NCI-H748 treated with DMSO at 0.1 percent for 48 hours (cell line): ENCODE results near the gene PYGM.

Experiments
- DNase-seq: peaks from one replicate; lab custom pipeline; 2025; lab: John Stamatoyannopoulos, UW

Gene PYGM

DNA sequence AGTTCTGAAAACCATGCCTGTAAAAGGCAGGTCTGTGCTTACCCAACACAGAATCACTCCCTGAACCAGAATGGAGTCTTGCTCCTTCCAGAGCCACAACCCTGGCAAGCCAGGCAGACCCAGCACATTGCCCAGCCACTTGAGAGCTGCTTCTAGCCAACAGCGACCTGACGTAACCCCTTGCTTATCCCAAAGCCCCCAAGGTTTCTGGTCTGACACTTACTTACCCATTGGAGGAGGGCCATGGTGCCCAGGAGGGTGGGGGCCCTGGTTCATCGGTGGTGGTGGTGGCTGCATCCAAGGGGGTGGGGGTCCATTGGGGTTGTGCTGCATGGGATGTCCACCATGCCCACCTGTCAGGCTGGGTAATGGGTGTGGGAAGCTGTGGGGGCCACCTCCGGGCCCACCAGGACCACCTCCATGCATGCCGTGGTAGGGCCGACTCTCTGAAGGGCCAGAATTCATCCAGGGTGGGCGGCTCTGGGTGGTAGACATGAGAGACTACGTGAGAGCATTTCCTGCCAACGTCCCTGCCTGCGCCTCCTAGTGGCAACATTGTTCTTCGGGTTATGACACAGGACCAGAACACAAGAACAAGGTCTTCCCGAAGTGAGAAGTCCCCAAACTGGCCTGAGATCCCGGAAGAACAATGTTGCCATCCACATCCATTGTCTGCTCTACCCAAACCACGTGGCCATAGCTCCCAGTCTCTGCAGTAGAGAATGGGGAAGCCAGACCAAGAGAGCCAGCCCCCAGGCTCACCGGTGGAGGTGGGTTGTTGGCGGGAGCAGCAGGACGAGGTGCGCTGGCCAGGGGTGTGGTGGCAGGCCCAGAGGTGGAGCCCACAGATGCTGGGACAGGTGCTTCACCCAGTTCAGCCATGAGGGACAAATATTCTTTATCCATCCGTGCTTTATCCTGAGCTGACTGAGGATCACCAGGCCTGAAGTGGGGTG, 7.8 kb upstream of the PYGM start:
- DNase-seq: no peak

DNA sequence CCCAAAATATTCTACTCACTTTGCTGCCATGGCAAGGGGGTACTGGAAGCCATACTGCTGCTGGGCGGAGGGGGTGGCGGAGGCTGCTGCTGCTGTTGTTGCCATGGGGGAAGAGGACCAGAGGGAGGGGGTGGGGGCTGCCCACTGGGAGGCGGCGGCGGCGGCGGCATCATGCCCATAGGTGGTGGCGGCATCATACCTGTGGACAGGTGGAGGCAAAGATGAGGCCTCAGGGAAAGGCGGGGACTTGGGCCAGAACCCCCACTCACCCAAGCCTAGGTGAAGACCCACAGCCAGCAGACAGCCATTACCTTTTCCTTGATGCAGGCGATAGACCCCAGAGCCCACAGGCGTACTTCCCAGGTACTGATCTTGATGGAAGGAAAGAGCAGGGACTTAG, 7.1 kb upstream of the PYGM start:
- DNase-seq: no peak

DNA sequence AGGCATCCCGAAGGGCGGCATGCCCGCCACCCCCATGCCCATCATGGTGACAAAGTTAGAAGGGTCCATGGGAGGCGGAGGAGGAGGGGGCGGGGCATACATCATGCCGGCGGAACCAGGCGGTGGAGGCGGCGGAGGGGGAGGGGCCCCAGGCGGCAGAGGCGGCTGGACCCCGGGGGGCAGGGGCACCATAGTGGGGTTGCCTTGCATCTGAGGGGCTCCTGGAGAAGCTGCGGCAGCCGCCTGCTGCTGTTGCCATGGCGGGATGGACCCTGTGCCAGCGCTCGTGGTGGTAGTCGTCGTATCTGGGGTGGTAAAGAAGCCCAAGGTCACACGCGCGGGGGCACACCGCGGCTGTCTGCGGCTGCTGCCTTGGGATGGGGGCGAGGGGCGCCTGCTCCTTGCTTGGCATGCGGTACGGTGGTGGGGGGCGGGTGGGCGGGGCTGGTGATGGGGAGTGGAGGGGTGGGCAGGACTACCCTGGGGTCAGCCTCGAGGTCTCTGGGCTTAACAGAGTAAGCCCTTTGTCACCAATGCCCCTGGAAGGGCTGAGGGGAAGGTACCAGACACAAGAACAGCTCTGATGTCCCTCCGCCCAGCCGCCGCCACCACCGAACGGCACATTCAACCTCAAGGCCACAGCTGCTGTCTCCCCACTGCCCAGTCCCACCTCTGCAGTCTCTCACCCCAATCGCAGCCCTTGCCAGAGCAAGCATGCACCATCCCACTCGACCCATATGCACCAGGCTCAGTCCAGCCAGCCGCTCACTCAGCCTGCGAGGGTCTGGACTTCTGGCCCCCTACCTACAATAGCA, 6.3 kb upstream of the PYGM start:
- no peak for DNase-seq

DNA sequence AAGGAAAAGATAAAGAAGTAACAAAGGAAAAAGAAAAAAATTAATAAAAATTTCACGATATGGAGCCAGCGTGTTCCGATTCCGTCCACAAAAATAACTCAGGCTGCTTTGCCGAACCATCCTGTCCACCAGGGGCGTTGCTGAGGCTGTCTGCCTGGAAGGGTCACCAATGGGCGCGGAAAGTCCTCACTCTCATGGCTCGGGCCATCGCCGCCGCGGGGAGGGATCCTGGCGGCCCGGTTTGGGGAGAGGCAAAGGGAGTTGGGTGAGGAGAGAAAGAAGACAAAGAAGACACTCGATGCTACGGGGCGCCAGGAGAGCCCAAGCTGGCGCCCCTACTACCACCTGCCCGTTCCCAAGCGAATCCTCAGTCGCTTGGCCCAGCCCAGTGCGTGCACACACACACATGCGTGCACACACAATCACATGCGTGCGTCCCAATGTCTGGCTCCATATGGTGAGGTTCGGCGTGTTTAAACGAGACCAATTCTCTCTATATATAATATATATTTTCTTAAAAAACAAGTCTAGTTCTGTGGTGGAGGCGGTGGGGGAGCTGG, 5.6 kb upstream of the PYGM start:
- DNase-seq: no peak

DNA sequence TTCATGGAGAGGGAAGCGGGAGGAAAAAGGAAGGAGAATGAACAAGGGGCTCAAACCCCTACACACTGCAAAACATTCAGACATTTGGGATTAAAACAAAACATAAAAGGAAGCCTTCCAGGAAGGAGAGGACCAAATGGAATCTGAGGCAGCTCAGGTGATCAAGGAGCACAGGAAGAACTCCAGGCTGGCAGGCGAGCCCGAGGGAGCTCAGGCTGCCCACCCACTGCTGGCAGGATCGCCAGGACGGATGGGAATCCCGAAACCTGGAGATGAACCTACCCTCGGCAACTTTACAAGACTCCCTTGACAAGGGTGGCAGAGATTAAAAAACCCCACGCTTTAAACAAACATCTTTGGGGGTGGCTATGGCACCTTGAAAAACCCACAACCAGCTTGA, 5.0 kb upstream of the PYGM start:
- no peak for DNase-seq

DNA sequence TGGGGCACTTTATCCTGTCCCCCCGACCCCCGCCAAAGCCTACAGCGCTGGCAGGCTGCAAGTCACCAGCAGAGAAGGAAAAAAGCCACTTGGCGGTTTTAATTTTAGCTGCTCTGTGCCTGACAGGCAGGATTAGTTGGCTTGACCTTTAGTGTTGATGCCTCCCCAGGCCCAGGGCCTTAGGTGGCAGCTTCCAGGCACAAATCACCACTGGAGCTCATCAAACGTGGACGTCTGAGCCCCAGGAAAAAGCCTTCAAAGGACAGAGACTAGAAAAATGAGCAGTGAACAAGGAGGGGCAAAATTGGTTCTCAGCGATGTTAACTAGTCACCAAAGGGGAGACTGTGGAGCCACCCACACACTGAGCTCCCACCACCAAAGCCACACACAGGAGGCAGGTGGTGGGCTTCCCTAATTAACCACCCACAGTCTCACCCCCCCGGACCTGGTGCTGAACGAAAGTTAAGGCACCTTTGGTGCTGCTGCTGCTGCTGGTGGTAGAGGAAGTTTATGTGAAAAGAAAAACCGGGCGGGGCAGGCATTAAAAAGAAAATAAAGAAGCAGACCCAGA, 4.4 kb upstream of the PYGM start:
- DNase-seq: no peak

DNA sequence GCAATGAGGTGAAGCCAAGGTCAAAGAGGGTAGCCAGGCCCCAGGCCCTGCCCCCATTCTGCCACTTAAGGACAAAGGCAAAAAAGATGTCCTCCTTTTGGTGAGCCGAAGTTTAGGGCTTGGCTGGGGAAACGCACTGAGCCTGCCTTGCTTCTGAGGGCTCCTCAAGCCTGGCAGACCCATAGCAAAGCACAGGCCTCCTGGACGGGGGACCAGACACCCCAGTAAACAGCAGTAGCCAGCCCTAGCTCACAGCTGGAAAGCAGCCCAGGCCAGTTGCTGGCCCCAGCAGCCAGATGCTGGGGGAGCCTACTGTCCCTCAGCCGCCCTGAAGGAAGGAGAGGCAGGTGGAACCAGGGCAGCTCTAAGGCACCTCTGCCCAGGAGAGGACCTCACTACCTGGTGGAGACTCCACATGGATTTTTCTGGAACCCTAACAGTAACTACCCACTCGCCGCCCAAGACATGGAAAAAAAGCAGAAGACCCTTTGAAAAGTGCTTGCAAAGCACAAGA, 3.8 kb upstream of the PYGM start:
- DNase-seq: no peak

DNA sequence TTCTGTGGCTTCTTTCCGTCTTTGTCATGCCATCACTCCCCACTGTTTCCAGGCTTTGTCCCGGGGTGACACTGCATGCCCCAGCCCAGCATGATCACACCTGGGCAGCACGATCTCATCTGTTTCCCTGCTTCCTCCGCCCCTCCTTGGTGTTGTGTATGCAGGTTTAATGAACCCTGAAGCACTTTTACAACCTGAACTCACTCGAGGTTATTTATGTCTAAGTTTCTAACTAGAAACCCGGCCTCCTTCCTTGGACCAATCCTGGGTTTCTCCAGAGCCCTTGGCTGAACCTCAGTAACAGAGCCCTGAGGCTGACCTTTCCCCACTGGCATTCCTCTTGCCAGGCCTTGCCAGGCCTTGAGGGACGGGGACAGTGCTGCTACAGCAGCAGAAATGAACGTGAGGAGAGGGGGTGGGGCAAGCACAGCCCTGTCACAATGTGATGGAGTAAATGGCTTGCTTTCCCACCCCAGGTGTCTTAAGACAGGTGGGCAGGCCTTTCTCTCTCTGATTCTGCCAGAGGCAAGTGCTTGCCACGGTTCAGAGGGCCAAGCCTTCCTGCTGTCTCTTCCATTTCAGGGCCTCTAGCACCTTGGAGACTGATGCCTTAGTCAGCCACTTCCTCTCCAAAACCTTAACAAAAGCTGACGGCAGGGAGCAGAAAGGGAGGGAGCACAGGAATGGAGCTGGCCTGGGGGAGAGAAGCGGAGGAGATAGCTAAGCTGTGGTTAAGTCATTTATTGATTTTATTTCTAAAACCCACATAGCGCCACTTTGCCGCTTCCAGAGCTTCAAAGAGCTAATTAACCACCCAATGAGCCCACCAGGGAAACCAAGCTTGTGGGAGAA, 3.1 kb upstream of the PYGM start:
- DNase-seq: no peak

DNA sequence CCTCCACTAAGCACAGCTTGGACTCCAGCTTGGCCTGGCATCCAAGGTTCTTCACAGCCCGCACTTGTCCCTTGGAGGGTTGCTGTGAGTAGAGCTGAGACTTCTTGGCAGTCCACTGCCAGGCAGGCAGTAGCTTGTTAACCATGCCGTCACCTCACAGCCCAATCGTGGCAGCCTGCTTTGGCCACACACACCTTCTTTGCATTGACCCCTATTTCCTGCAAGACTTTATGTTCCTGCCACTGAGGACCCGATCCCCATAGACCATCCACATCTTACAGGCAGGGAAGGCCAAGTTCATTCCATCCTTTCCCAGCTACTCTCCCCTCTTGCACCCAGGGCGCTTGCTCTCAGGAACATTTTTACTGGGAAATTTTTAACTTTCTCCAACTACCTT, 2.5 kb upstream of the PYGM start:
- no peak for DNase-seq

DNA sequence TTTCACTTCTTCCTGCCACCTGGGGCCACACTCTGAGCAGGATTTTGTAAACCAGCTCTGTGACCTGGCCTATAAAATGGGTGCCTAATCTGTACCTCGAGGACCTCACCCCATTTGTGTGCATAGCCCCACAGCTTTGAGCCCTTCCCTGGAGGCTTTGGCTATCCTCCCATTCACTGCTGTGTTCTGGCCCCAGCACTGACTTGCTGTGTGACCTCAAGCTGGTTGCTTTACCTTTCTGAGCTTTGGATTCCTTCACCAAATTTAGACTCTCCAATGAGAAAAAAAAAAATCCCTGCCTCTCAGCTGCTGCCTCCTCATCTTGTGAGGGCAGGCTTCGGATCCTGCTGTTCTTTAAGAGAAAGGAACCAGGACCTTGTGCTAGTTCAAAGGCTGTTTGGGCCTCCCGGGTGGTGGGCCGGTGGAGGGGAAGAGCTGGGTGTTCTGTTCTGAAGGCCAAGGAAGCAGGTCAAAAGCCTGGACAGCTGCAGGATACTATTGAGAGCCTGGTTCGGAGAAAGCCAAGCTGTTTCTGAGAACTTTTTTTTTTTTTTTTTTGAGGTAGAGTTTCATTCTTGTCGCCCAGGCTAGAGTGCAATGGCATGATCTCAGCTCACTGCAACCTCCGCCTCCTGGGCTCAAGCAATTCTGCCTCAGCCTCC, 1.1 kb upstream of the PYGM start:
- no peak for DNase-seq

DNA sequence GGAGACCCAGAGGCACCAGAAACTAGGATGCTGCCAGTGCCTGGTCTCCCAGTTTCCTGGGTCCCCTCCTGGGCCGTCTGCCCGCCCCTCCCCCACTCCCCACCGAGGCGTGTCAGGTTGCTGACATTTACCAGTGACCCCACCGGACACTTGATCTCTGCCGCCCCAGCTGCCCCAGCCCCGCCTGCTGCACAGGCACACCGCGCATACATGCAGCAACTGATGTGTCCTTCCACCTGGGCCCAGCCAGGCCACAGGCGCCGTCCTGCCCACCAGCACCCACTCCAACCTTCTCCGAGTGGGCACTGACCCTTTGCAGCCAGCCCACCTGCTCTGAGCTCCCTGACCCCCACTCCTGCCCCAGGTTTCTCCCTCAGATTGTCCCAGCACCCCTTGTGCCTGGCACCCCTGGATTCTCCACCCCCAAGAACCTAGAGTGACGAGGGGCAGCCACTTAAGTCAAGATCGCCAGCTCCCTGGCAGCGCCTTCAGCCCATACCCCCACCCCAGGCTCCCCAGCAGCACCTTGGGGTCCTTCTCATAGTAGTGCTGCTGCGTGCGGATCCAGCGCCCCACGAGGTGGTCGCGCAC, 548 bp downstream of the PYGM start:
- DNase-seq: no peak

DNA sequence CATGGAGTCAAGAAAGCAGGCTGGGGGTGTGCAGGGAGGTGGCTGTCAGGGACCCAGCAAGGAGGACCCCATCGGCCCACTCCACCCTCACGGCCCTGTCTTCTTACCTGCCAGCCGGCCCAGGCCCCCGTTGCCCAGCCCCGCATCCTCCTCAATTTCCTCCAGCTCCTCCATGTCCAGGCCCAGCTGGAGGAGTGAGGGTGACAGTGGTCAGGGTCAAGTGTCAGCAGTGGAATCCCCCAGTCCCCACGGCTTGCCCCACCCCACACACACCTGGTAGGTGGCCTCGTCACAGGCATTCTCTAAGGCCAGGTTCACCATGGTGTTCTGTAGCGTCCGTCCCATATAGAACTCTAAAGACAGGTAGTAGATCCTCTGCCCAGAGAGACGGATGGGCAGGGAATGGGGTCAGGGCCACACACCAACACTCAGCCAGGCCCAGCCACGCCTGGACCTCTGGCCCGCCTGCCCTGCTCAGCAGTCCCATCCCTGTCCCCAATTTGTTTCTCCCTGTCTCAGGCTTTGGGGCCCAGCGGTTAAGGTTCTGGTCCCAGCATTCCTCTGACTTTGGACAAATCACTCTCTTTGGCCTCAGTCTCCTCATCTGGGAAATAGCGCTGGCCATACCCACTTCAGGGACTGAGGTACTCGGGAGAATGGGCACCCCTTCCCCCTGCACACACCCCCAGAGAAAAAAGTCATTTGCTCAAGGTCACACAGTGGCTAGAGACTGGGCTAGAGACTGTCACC, 1.3 kb downstream of the PYGM start:
- no peak for DNase-seq

DNA sequence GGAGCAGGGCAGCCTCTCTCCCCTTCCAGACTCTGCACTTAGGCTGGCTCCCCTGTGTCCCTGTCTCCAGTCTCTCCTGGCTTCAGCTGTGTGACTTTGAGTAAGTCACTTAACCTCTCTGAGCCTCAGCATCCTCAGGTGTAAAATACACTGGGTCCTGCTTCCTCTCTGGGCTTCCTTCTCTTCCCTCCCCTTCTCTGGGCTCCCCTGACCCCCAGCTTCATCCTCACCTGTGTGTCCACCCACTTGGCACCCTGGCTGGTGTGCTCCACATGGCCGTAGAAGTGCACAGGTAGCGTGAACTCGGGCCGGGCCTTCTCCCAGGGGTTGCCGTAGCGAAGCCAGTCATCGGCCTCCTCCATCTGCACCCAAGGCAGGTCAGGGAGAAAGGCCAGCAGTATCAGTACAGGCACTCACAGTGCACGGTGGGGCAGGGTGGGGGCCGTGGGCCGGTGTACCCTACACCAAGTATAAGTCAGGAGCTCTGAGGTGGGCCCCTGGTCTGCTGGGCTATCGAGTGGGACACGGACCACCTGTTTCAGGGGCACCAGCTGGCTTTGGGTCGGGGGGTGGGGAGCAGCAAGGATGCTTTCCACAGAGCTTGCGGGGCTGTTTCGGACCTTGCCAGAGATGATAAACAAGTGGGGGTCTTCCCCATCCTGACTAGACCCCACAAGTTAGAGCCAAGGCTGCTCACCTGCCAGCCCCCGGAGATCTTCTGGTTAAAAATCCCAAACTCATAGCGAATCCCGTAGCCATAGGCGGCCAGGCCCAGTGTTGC, 2.0 kb downstream of the PYGM start:
- no peak for DNase-seq

DNA sequence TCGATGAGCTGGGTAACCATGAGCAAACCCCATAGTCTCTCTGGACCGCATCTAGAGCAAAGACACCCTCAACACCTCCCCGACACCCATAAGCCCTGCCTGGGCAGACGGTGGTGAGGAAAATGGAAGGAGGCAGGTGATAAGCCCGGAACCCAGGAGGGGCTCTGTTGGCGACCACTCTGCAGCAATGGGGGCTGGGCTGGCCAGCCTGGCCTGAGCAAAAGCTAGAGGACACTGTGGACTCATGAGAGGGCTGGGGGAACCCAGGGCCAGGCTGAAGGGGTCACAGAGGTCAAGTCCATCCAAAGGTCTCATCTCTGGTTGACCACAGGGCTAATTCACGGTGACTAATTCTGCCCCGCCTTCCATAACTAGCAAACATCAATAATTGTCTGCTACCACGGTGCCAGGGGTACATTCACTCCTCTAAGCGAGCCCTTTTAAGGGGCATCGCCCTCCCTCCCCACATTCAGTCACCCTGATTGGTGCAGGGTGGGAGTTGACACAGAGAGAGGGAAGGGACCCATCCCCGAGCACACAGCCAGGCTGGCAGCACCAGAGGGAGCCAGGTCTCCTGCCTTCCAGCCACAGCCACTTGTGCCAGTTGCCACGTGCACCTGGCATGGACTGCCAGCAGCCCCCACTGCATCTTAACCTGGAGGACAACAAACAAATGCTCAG, 4.0 kb downstream of the PYGM start:
- no peak for DNase-seq

DNA sequence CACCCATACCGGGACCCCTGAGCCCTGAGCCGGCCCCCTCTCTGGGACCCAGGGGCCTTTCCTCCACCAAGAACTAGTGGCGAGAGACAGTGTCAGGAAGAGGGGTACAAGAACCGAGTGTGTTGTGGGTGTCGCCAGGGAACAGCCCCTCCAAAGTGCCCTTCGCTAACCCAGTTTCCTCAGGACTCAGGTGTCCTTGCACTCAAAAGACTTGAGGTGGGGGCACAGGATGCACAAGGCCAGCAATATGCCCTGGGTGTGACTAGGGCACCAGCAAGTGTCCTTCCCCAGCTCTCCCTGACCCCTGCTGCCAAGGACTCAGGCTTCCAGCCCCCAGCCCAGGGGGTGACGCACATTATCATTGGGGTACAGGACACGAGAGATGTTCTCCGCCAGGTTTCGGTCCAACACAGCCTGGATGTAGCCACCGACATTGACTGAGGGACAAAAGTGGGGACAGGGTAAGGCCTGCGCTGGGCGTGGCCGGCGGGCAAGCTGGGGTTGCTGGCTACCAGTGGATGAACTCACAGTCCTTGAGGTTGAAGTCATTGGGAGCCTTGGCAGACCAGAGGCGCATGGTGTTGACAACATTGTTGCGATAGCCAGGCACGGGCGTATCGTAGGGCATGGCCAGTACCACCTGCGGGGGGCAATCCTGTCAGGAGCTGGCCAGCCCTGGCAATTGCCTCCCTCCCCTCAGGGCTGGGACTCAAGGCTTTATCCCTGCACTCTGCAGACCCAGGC, 4.7 kb downstream of the PYGM start:
- DNase-seq: no peak

DNA sequence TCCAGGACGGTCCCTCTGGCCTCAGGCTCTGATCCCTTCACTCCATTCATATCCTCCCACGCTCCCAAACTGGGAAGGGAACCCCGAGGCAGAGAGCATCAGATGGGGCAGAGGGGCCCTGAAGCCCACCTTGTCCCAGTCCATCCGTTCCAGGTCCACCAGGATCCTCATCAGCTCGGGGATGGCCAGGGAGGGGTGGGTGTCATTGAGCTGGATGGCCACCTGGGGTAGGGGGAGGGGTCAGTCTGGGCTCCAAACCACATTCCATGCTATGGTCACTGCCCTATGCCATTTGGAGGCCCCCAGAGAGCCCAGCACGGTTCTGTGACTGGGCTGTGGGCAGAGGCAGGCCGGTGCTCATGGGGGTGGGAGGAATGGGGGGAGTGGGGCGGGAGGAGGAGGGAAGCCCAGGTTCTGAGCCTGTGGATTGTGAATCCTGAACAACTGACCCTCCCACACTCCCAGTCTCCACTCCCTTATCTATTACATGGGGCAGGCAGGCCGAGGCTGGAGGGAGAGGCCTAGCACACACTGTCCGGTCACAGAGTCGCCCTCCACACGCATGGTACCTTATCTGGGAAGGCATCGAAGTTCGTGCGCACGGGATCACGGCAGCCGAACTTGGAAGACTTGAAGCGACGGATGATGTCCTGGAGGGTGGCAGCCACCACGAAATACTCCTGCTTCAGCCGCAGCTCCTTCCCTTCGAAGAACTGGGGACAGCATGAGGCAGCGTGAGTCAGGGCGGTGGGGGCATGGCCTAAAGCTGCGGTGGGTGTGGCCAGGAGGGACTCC, 5.5 kb downstream of the PYGM start:
- no peak for DNase-seq
